ENCODE results near the gene CAMK1G.

The CAMK1G gene

DNA sequence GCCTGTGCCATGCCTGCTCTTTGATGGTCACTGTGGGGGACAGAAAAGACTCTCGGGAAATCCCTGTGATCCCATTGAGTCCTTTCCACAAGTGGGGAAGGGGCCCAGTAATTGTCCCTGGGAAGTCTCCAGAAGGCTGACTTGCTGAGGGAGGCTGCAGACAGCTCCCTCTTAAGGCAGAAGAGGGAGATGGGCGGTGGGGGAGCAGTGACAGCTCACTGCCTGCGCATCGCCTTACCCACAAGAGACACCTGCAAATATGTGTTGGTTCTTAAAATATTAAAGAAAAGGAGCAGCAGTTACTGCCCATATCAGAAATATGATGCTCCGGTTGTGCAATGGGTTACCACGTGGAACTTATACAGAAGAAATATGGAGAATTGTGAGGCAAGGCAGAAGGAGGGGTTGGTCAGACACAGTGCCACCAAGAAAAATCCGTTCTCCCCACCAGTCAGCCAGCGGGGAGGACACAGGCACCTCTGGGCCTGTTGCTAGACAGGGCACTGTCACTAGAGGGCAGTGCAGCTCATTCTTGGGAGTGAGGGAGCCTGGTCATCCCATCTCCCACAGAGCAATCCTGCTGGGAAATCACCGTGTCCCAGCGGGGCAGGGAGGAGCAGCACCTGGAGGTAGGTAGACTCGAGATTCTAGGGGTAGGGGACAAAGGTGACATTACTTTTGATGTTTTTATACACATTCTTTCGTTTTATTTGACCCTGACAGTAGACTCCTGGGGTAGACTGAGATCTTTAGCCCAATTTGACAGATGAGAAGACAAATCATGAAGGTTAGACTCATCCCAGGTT, 6.9 kb upstream of the CAMK1G start:
- TF ChIP-seq, protein P1, sequence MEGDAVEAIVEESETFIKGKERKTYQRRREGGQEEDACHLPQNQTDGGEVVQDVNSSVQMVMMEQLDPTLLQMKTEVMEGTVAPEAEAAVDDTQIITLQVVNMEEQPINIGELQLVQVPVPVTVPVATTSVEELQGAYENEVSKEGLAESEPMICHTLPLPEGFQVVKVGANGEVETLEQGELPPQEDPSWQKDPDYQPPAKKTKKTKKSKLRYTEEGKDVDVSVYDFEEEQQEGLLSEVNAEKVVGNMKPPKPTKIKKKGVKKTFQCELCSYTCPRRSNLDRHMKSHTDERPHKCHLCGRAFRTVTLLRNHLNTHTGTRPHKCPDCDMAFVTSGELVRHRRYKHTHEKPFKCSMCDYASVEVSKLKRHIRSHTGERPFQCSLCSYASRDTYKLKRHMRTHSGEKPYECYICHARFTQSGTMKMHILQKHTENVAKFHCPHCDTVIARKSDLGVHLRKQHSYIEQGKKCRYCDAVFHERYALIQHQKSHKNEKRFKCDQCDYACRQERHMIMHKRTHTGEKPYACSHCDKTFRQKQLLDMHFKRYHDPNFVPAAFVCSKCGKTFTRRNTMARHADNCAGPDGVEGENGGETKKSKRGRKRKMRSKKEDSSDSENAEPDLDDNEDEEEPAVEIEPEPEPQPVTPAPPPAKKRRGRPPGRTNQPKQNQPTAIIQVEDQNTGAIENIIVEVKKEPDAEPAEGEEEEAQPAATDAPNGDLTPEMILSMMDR (IDR thresholded peaks at IDR 0.05; ENCODE audit: low read depth, low read length, missing control alignments), result peak; percentile 96
- no peak overlapping the region for H3K4me3 ChIP-seq (ENCODE audit: low read depth, low read length)
- DNase-seq (ENCODE audit: low read depth), result peak; percentile 8
- in situ Hi-C loops (cut with HindIII; ENCODE audit: low sequenced_read_pairs), result no loop called here

DNA sequence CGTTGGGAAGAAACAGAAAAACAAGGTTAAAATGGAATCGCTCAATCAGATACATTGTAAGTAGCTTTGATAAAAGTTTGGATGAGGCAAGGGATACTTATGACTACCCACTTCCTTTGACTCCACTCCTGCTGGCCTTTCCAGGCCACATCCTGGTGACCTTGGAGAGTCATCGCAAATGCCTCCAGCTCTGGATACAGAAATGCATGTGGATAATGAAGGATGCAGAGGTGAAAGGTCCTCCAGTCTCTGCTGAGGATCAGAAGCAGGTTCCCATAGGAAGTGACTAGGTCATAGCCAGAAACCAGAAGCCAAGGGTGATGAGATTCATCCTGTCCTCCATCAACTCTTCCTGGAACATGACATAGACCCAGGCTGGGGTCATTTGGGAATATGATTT, 6.2 kb upstream of the CAMK1G start:
- no peak overlapping the region for H3K4me3 ChIP-seq (ENCODE audit: low read depth, low read length)
- no peak for DNase-seq (ENCODE audit: low read depth)
- TF ChIP-seq, protein P1 (IDR thresholded peaks at IDR 0.05; ENCODE audit: low read depth, low read length, missing control alignments), result no peak
- in situ Hi-C loops (cut with HindIII; ENCODE audit: low sequenced_read_pairs), result no loop called here

DNA sequence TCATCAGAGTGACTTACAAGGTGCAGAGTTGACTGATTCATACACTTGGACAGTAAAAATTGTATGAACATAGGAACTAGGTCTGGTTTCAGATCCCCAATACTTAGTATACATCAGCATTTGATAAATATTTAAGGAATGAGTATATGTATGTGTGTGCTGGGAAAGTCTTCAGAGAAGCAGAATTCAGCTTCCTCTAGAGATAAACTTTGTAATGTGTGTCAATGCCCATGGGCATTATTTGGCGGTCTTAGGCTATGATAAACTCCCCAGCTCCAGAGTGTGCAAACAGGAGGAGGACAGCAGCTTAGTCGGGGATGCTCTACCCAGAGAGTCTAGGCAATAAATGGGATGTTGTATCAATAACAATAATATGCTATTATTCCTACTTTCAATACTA, 2.9 kb upstream of the CAMK1G start:
- DNase-seq (ENCODE audit: low read depth), result no peak
- in situ Hi-C loops (cut with HindIII; ENCODE audit: low sequenced_read_pairs), result no loop called here
- TF ChIP-seq, protein P1 (IDR thresholded peaks at IDR 0.05; ENCODE audit: low read depth, low read length, missing control alignments), result no peak
- no peak overlapping the region for H3K4me3 ChIP-seq (ENCODE audit: low read depth, low read length)

DNA sequence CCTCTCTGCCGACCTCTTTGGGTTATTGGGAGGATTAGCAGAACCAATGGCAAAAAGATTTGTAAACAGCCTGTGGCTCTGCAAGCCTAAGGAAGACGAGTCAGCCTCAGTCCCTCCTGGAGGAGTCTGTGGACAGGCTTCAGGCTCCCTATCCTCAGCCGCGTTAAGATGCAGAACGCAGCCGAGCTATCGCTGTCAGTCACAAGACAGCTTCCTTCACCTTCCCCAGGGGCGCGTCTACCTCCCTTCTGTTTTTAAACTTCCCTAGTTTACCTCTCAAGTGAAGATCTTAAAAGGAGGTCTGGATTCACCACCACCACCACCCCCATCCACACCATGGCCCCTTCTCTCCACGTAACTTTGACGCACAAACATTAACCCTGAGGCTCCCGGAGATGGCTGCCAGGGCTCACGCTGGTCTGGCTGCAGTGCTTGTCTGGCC, 738 bp downstream of the CAMK1G start:
- H3K4me3 ChIP-seq (ENCODE audit: low read depth, low read length), result no peak overlapping the region
- TF ChIP-seq, protein P1 (IDR thresholded peaks at IDR 0.05; ENCODE audit: low read depth, low read length, missing control alignments), result no peak
- DNase-seq (ENCODE audit: low read depth), result no peak
- in situ Hi-C loops (cut with HindIII; ENCODE audit: low sequenced_read_pairs), result no loop called here

DNA sequence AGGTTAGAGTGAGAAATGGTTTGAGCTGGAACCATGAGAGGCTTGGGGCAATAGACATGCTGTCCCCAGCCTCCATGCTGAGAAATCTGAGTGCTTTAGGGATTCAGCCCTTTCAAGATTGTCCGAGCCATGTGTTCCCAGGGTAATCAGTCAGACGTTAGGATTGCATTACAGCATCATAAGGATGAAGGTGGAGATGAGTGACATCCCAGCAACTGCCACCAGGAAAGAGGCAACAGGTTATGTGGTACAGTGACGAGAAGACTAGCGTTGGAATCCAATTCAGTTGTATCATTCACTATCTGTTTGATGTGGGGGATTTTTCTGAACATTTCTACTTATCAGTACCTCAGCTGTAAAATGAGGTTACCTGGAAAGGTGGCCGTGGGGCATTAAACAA, 1.7 kb downstream of the CAMK1G start:
- in situ Hi-C loops (cut with HindIII; ENCODE audit: low sequenced_read_pairs), result no loop called here
- no peak overlapping the region for H3K4me3 ChIP-seq (ENCODE audit: low read depth, low read length)
- TF ChIP-seq, protein P1 (IDR thresholded peaks at IDR 0.05; ENCODE audit: low read depth, low read length, missing control alignments), result no peak
- DNase-seq (ENCODE audit: low read depth), result no peak

DNA sequence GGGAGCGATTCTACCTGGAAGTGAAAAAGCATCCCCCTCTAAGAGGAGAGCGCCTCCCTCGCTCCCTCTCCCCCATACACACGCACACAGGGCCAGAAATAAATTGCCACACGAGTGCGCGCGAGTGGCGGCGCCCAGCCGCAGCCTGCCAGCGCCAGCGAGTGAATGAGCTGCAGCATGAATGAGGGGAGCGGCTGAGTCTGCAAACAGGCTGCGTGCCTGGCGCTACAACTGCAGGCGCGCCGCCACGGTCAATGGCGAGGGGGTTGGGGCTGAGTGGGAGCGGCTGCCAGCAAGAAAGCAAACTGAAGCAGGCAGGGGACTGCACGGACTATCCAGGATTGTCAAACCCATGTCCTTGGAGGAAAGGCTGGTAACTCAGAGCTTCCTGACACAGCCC, 2.2 kb downstream of the CAMK1G start:
- no peak overlapping the region for H3K4me3 ChIP-seq (ENCODE audit: low read depth, low read length)
- in situ Hi-C loops (cut with HindIII; ENCODE audit: low sequenced_read_pairs), result no loop called here
- TF ChIP-seq, protein P1 (IDR thresholded peaks at IDR 0.05; ENCODE audit: low read depth, low read length, missing control alignments), result no peak
- no peak for DNase-seq (ENCODE audit: low read depth)
